Measurements from ENCODE around the gene PTGIS.

Gene PTGIS

GRCh38 chr20:49516916-49517804 is 50.8 kb downstream of the PTGIS start:
- Histone ChIP-seq H3K27ac (ENCODE audit: low read depth, low read length) (no peak overlapping the region), H3K4me3 (ENCODE audit: low read depth in 1 of 2, low read length in 2 of 2) (no peak overlapping the region), H3K4me1 (ENCODE audit: control insufficient read depth in 1 of 2, insufficient read depth in 2 of 2, low read length in 2 of 2) (no peaks in the 10 kb centered on the region)

GRCh38 chr20:49515586-49515985 is 52.4 kb downstream of the PTGIS start:
- Histone ChIP-seq H3K36me3 (ENCODE audit: control insufficient read depth in 1 of 2, insufficient read depth in 2 of 2, low read length in 2 of 2) (no peaks in the 10 kb centered on the region), H3K4me3 (ENCODE audit: low read depth in 1 of 2, low read length in 2 of 2) (no peak overlapping the region), H3K9me3 (ENCODE audit: control insufficient read depth in 1 of 2, low read length in 2 of 2) (no peaks in the 10 kb centered on the region), H3K9ac (ENCODE audit: low read depth in 1 of 2, low read length in 2 of 2) (no peak overlapping the region), H3K4me1 (ENCODE audit: control insufficient read depth in 1 of 2, insufficient read depth in 2 of 2, low read length in 2 of 2) (no peaks in the 10 kb centered on the region), H3K27ac (ENCODE audit: low read depth, low read length) (no peak overlapping the region), H3K27me3 (ENCODE audit: control insufficient read depth in 1 of 2, insufficient read depth in 2 of 2, low read length in 2 of 2) (peaks cover 6 to 9% of the 10 kb centered on the region in 2 donors)

More at GRCh38 chr20:49516916-49517804, 50.8 kb downstream of the PTGIS start:
- H3K9ac ChIP-seq (ENCODE audit: low read depth in 1 of 2, low read length in 2 of 2), result no peak overlapping the region
- H3K27me3 ChIP-seq (ENCODE audit: control insufficient read depth in 1 of 2, insufficient read depth in 2 of 2, low read length in 2 of 2), result peaks cover 6 to 9% of the 10 kb centered on the region in 2 donors
- no peaks in the 10 kb centered on the region for H3K9me3 ChIP-seq (ENCODE audit: control insufficient read depth in 1 of 2, low read length in 2 of 2)
- no peaks in the 10 kb centered on the region for H3K36me3 ChIP-seq (ENCODE audit: control insufficient read depth in 1 of 2, insufficient read depth in 2 of 2, low read length in 2 of 2)

GRCh38 chr20:49513517-49513916 is 54.4 kb downstream of the PTGIS start:
- H3K27me3 ChIP-seq (ENCODE audit: control insufficient read depth in 1 of 2, insufficient read depth in 2 of 2, low read length in 2 of 2), result peaks cover 6 to 9% of the 10 kb centered on the region in 2 donors
- no peak overlapping the region for H3K9ac ChIP-seq (ENCODE audit: low read depth in 1 of 2, low read length in 2 of 2)
- no peaks in the 10 kb centered on the region for H3K36me3 ChIP-seq (ENCODE audit: control insufficient read depth in 1 of 2, insufficient read depth in 2 of 2, low read length in 2 of 2)
- no peak overlapping the region for H3K27ac ChIP-seq (ENCODE audit: low read depth, low read length)
- no peaks in the 10 kb centered on the region for H3K9me3 ChIP-seq (ENCODE audit: control insufficient read depth in 1 of 2, low read length in 2 of 2)
- H3K4me3 ChIP-seq (ENCODE audit: low read depth in 1 of 2, low read length in 2 of 2), result no peak overlapping the region
- no peaks in the 10 kb centered on the region for H3K4me1 ChIP-seq (ENCODE audit: control insufficient read depth in 1 of 2, insufficient read depth in 2 of 2, low read length in 2 of 2)

GRCh38 chr20:49513009-49513408 is 54.9 kb downstream of the PTGIS start:
- Histone ChIP-seq H3K4me3 (ENCODE audit: low read depth in 1 of 2, low read length in 2 of 2) (no peak overlapping the region), H3K4me1 (ENCODE audit: control insufficient read depth in 1 of 2, insufficient read depth in 2 of 2, low read length in 2 of 2) (no peaks in the 10 kb centered on the region), H3K27ac (ENCODE audit: low read depth, low read length) (no peak overlapping the region), H3K27me3 (ENCODE audit: control insufficient read depth in 1 of 2, insufficient read depth in 2 of 2, low read length in 2 of 2) (peaks cover 6 to 9% of the 10 kb centered on the region in 2 donors), H3K9ac (ENCODE audit: low read depth in 1 of 2, low read length in 2 of 2) (no peak overlapping the region), H3K9me3 (ENCODE audit: control insufficient read depth in 1 of 2, low read length in 2 of 2) (no peaks in the 10 kb centered on the region), H3K36me3 (ENCODE audit: control insufficient read depth in 1 of 2, insufficient read depth in 2 of 2, low read length in 2 of 2) (no peaks in the 10 kb centered on the region)

- Histone ChIP-seq H3K27me3 (ENCODE audit: control insufficient read depth in 1 of 2, insufficient read depth in 2 of 2, low read length in 2 of 2) (peaks cover 6 to 8% of the 10 kb centered on the region in 2 donors), H3K27ac (ENCODE audit: low read depth, low read length) (no peak overlapping the region), H3K4me3 (ENCODE audit: low read depth in 1 of 2, low read length in 2 of 2) (no peak overlapping the region), H3K9ac (ENCODE audit: low read depth in 1 of 2, low read length in 2 of 2) (no peak overlapping the region), H3K4me1 (ENCODE audit: control insufficient read depth in 1 of 2, insufficient read depth in 2 of 2, low read length in 2 of 2) (no peaks in the 10 kb centered on the region), H3K9me3 (ENCODE audit: control insufficient read depth in 1 of 2, low read length in 2 of 2) (no peaks in the 10 kb centered on the region), H3K36me3 (ENCODE audit: control insufficient read depth in 1 of 2, insufficient read depth in 2 of 2, low read length in 2 of 2) (no peaks in the 10 kb centered on the region)
Measured at GRCh38 chr20:49511788-49512525, 56.0 kb downstream of the PTGIS start.

- H3K27ac ChIP-seq (ENCODE audit: low read depth, low read length), result no peak overlapping the region
Measured at GRCh38 chr20:49510562-49511122, 57.3 kb downstream of the PTGIS start.

GRCh38 chr20:49508435-49509199 is 59.3 kb downstream of the PTGIS start:
- peaks cover 3 to 10% of the 10 kb centered on the region in 2 donors for H3K27me3 ChIP-seq (ENCODE audit: control insufficient read depth in 1 of 2, insufficient read depth in 2 of 2, low read length in 2 of 2)
- no peaks in the 10 kb centered on the region for H3K36me3 ChIP-seq (ENCODE audit: control insufficient read depth in 1 of 2, insufficient read depth in 2 of 2, low read length in 2 of 2)
- H3K27ac ChIP-seq (ENCODE audit: low read depth, low read length), result no peak overlapping the region
- H3K4me3 ChIP-seq (ENCODE audit: low read depth in 1 of 2, low read length in 2 of 2), result no peak overlapping the region
- H3K4me1 ChIP-seq (ENCODE audit: control insufficient read depth in 1 of 2, insufficient read depth in 2 of 2, low read length in 2 of 2), result no peaks in the 10 kb centered on the region
- no peaks in the 10 kb centered on the region for H3K9me3 ChIP-seq (ENCODE audit: control insufficient read depth in 1 of 2, low read length in 2 of 2)
- H3K9ac ChIP-seq (ENCODE audit: low read depth in 1 of 2, low read length in 2 of 2), result no peak overlapping the region

More at GRCh38 chr20:49510562-49511122, 57.3 kb downstream of the PTGIS start:
- Histone ChIP-seq H3K9ac (ENCODE audit: low read depth in 1 of 2, low read length in 2 of 2) (no peak overlapping the region), H3K9me3 (ENCODE audit: control insufficient read depth in 1 of 2, low read length in 2 of 2) (no peaks in the 10 kb centered on the region), H3K27me3 (ENCODE audit: control insufficient read depth in 1 of 2, insufficient read depth in 2 of 2, low read length in 2 of 2) (peaks cover 8 to 9% of the 10 kb centered on the region in 2 donors), H3K4me3 (ENCODE audit: low read depth in 1 of 2, low read length in 2 of 2) (no peak overlapping the region), H3K4me1 (ENCODE audit: control insufficient read depth in 1 of 2, insufficient read depth in 2 of 2, low read length in 2 of 2) (no peaks in the 10 kb centered on the region), H3K36me3 (ENCODE audit: control insufficient read depth in 1 of 2, insufficient read depth in 2 of 2, low read length in 2 of 2) (no peaks in the 10 kb centered on the region)

- Histone ChIP-seq H3K4me3 (ENCODE audit: low read depth in 1 of 2, low read length in 2 of 2) (no peak overlapping the region), H3K4me1 (ENCODE audit: control insufficient read depth in 1 of 2, insufficient read depth in 2 of 2, low read length in 2 of 2) (no peaks in the 10 kb centered on the region), H3K27ac (ENCODE audit: low read depth, low read length) (no peak overlapping the region), H3K9me3 (ENCODE audit: control insufficient read depth in 1 of 2, low read length in 2 of 2) (no peaks in the 10 kb centered on the region), H3K9ac (ENCODE audit: low read depth in 1 of 2, low read length in 2 of 2) (no peak overlapping the region), H3K27me3 (ENCODE audit: control insufficient read depth in 1 of 2, insufficient read depth in 2 of 2, low read length in 2 of 2) (peaks cover 3 to 15% of the 10 kb centered on the region in 2 donors), H3K36me3 (ENCODE audit: control insufficient read depth in 1 of 2, insufficient read depth in 2 of 2, low read length in 2 of 2) (no peaks in the 10 kb centered on the region)
Measured at GRCh38 chr20:49507741-49508434, 60.0 kb downstream of the PTGIS start.

- Histone ChIP-seq H3K27ac (ENCODE audit: low read depth, low read length) (no peak overlapping the region), H3K36me3 (ENCODE audit: control insufficient read depth in 1 of 2, insufficient read depth in 2 of 2, low read length in 2 of 2) (no peaks in the 10 kb centered on the region), H3K4me3 (ENCODE audit: low read depth in 1 of 2, low read length in 2 of 2) (no peak overlapping the region), H3K9me3 (ENCODE audit: control insufficient read depth in 1 of 2, low read length in 2 of 2) (no peaks in the 10 kb centered on the region), H3K9ac (ENCODE audit: low read depth in 1 of 2, low read length in 2 of 2) (no peak overlapping the region), H3K4me1 (ENCODE audit: control insufficient read depth in 1 of 2, insufficient read depth in 2 of 2, low read length in 2 of 2) (no peaks in the 10 kb centered on the region), H3K27me3 (ENCODE audit: control insufficient read depth in 1 of 2, insufficient read depth in 2 of 2, low read length in 2 of 2) (peaks cover 3 to 15% of the 10 kb centered on the region in 2 donors)
Measured at GRCh38 chr20:49505518-49505917, 62.4 kb downstream of the PTGIS start.
